Ovary (tissue), 9 donors: ENCODE data around the gene CLEC3A. TPM values are rescaled to one million over a fixed set of nuclear protein-coding genes. Genes with fewer than 3 reads are reported as not detected.

Source experiments
- DNase-seq, 5 donors: peaks; one replicate each; pipeline ENCODE4 v3.0.0-alpha.2; 2019 to 2020
- H3K27ac ChIP-seq, 2 donors: fragments of 200-600 bp; one replicate each; pipeline versions ENCODE4 v1.5.1 to v1.8.0; 2019 to 2022
- H3K27me3 ChIP-seq: fragments of 200-600 bp; one replicate; pipeline ENCODE4 v1.8.0; 2022
- H3K36me3 ChIP-seq: fragments of 200-600 bp; sonication (generic); one replicate; pipeline ENCODE4 v1.5.1; 2019
- H3K4me1 ChIP-seq: one replicate; pipeline ENCODE4 v1.8.1; 2013; ENCODE audit warnings: mild to moderate bottlenecking, moderate library complexity; ENCODE audit not compliant: insufficient read depth
- H3K4me3 ChIP-seq: fragments of 200-600 bp; sonication (generic); one replicate; pipeline ENCODE4 v1.5.1; 2017
- H3K9me3 ChIP-seq, 2 donors: fragments of 200-600 bp in 1 of 2; sonication (generic) in 1 of 2; one replicate each; pipeline versions ENCODE4 v1.5.1 to v1.8.1; 2013 to 2019; ENCODE audit warnings: mild to moderate bottlenecking in 1 of 2, moderate library complexity in 1 of 2
- EP300 ChIP-seq: sonication (generic); formaldehyde crosslinking; IDR thresholded peaks from one replicate; pipeline ENCODE4 v1.6.1; 2017; ENCODE audit warnings: antibody characterized with exemption
- POLR2A ChIP-seq: fragments of 450-650 bp; IDR thresholded peaks from one replicate; pipeline ENCODE4 v1.6.1; 2017; ENCODE audit warnings: antibody characterized with exemption, mild to moderate bottlenecking, moderate library complexity
- WGBS, 3 donors: extraction: QIAGEN DNeasy Blood & Tissue Kit in 1 of 3; methylation state at CpG; one replicate each; pipeline versions ENCODE4 v1.1.5 to v1.1.7; 2013 to 2017; 5-methylcytosine and 5-hydroxymethylcytosine counted together
- intact Hi-C, 4 donors: fragments of 100-400 bp; cut with DNase I; formaldehyde crosslinking; loops; one replicate each; pipeline versions ENCODE4 v1.11.0 to v1.15.1; 2022 to 2023
- polyA plus RNA-seq, 2 donors: library from polyadenylated mRNA; stranded (reverse); fragments of 200-250 nt in 1 of 2; fragments of 350-450 nt in 1 of 2; fragmentation: Illumina TruSeq in 1 of 2; extraction: RNeasy Lipid Tissue Mini Kit (QIAGEN cat#74804) in 1 of 2; gene quantifications; one replicate each; pipeline ENCODE4 v1.2.3, GENCODE V29; 2013 to 2014
- total RNA-seq, 7 donors: library from RNA; depleted of rRNA in 2 of 7; stranded (reverse); fragments of >200 nt in 2 of 7; fragmentation: NEBNext Ultra II Directional in 3 of 7; extraction: Animal tissue kit (Norgen Biotek cat#: 25700) in 3 of 7; gene quantifications; one replicate each; pipeline versions ENCODE4 v1.1.0 to v1.2.4, GENCODE V29; 2016 to 2023
- TF ChIP-seq, protein P1 (sequence below), 3 donors: fragments of 450-650 bp in 2 of 3; fragments of 200-600 bp in 1 of 3; IDR thresholded peaks; one replicate each; pipeline versions ENCODE4 v1.5.1 to v1.8.0; 2016 to 2022; ENCODE audit warnings: antibody characterized with exemption in 3 of 3, mild to moderate bottlenecking in 1 of 3
- donor health status: DM: no; HTN: no; CAD: no; lungs with moderate emphysema.
- donor health status: DM: no; HTN: no; CAD: no.
- donor health status: Bipolar disorder and iron deficiency.
- donor health status: DM: yes; HTN: yes; CAD: no.
- donor health status: DM: no; HTN: no; CAD: no.
- donor health status: DM: yes; HTN: yes; CAD: no.

The CLEC3A gene
- total and polyA plus RNA-seq, 9 donors, result not detected

DNA sequence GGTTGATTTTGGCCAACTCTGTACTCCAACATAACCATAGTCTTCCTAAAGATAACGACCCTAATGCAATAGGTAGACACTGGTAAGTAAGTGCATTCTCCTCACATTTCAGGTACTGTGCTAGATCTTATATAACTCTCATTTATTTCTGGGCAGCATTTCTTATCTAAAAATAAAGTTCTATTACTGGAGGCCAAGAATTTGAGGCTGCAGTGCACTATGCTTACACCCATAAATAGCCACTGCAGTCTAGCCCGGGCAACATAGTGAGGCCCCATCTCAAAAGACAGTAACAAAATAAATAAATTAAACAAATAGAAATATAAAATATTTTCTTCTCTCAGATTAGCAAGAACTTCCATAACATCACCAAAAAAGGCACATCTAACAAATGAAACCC is 12.7 kb downstream of the CLEC3A start:
- intact Hi-C loops, result no loop called here

GRCh38 chr16:78040396-78040795 is 18.0 kb downstream of the CLEC3A start:
- H3K4me1 ChIP-seq, result no peaks in the 10 kb centered on the region
- no peaks in the 10 kb centered on the region for H3K9me3 ChIP-seq
- no peak overlapping the region for H3K27ac ChIP-seq
- no peaks in the 10 kb centered on the region for H3K27me3 ChIP-seq
- no peak overlapping the region for H3K4me3 ChIP-seq
- intact Hi-C loops, result no loop called here
- DNase-seq, result no peak
- no peaks in the 10 kb centered on the region for H3K36me3 ChIP-seq
- TF ChIP-seq, protein P1, sequence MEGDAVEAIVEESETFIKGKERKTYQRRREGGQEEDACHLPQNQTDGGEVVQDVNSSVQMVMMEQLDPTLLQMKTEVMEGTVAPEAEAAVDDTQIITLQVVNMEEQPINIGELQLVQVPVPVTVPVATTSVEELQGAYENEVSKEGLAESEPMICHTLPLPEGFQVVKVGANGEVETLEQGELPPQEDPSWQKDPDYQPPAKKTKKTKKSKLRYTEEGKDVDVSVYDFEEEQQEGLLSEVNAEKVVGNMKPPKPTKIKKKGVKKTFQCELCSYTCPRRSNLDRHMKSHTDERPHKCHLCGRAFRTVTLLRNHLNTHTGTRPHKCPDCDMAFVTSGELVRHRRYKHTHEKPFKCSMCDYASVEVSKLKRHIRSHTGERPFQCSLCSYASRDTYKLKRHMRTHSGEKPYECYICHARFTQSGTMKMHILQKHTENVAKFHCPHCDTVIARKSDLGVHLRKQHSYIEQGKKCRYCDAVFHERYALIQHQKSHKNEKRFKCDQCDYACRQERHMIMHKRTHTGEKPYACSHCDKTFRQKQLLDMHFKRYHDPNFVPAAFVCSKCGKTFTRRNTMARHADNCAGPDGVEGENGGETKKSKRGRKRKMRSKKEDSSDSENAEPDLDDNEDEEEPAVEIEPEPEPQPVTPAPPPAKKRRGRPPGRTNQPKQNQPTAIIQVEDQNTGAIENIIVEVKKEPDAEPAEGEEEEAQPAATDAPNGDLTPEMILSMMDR (IDR thresholded peaks at IDR 0.05), result no peak

More for the DNA sequence above, 12.7 kb downstream of the CLEC3A start:
- H3K4me1 ChIP-seq, result no peaks in the 10 kb centered on the region
- H3K4me3 ChIP-seq, result no peak overlapping the region
- no peak overlapping the region for H3K27ac ChIP-seq
- no peaks in the 10 kb centered on the region for H3K9me3 ChIP-seq
- no peak for DNase-seq
- TF ChIP-seq EP300 (no peak), POLR2A (no peak)
- TF ChIP-seq, protein P1 (IDR thresholded peaks at IDR 0.05), result no peak
- 35 to 52% (median 50%) methylated on average over 2 of the region's 2 CpGs for WGBS, 3 donors
- no peaks in the 10 kb centered on the region for H3K36me3 ChIP-seq
- no peaks in the 10 kb centered on the region for H3K27me3 ChIP-seq

DNA sequence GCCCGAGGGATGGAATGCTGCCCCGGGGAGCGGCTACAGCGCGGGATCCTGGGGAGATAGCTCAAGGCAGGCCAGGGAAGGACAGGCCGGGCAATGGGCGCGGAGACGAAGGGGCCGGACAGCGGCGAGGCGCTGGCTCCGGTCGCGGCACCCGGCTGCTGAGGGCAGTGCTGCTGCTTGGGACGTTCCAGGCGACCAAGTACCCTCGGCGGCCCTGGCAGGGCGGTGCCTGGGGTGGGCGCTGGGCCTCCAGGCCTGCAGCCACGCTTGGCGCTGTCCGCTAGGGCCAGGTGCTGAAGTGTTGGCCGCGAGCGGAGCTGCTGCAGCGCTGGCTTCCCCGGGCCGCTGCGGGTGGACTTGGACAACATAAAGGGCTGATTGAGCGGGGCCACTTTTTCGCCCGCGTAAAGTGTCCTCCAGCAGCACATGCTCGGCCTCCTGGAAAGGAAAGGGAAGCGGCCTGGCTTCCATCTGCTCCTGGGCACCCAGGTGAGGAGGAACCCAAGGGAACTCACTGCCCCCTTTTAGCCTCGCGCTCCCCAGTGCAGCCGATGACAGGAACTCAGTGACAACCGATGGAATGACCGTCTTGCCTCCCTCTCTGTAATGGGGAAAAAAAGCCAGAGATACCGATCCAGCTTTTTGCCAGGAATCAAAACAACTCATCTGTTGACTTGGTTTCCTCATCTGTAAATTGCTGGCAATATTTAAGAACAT is 23.7 kb downstream of the CLEC3A start:
- Histone ChIP-seq H3K4me3 (no peak overlapping the region), H3K4me1 (peaks cover 3% of the 10 kb centered on the region), H3K27ac (no peak overlapping the region), H3K36me3 (no peaks in the 10 kb centered on the region), H3K27me3 (no peaks in the 10 kb centered on the region), H3K9me3 (no peaks in the 10 kb centered on the region)
- TF ChIP-seq POLR2A, result no peak
- TF ChIP-seq EP300, result no peak
- TF ChIP-seq, protein P1 (IDR thresholded peaks at IDR 0.05), result no peak
- DNase-seq, result peak; percentile 22 to 77 (median 61)
- intact Hi-C loops, result loop anchor here in 1 of 4 donors (5.0 kb wide), 1 partner anchor 1956 kb away; no protein-coding TSS in a partner anchor
- WGBS, 3 donors, result 10 to 12% (median 11%) methylated on average over 44 to 45 of the region's 45 CpGs

DNA sequence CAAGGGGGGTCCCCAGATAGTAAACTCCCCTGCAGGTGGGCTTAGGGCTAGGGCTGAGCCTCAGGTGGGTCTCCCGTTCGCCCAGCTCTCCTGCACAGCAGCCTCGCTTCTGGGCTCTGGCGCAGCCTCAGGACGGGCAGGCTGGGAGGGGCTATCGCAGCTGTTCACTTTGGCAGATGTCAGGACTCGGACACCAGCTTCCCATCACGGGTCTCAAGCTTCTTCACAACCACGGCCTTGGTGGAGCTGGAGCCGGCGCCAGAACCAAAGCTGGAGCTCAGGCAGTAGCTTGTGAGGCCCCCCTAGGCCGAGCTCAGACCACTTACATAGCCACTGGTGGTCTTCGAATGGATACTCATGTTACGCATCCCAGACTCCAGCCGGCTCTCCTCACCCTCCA is 26.0 kb downstream of the CLEC3A start:
- H3K4me1 ChIP-seq, result peaks cover 3% of the 10 kb centered on the region
- no peak overlapping the region for H3K27ac ChIP-seq
- intact Hi-C loops, result loop anchor here in 1 of 4 donors (5.0 kb wide), 1 partner anchor 1954 kb away; no protein-coding TSS in a partner anchor
- H3K4me3 ChIP-seq, result no peak overlapping the region
- no peaks in the 10 kb centered on the region for H3K9me3 ChIP-seq
- WGBS, 3 donors, result 81 to 84% (median 82%) methylated on average over 14 to 15 of the region's 15 CpGs
- no peak for DNase-seq
- no peaks in the 10 kb centered on the region for H3K36me3 ChIP-seq
- no peaks in the 10 kb centered on the region for H3K27me3 ChIP-seq
- TF ChIP-seq POLR2A, result no peak
- TF ChIP-seq, protein P1 (IDR thresholded peaks at IDR 0.05), result no peak
- no peak for TF ChIP-seq EP300
